Body of pancreas (tissue), 4 donors: ENCODE data around the gene PHRF1. TPM values are rescaled to one million over a fixed set of nuclear protein-coding genes. Genes with fewer than 3 reads are reported as not detected.

Source experiments
- ATAC-seq: fragments of 150-250 bp; one replicate; pipeline ENCODE4 v1.9.1; 2016
- DNase-seq, 4 donors: peaks; one replicate each; pipeline ENCODE4 v3.0.0-alpha.2; 2019
- H3K27ac ChIP-seq, 4 donors: fragments of 200-600 bp; sonication (generic); 1 replicate in 3 of 4; 2 replicates in 1 of 4; pipeline versions ENCODE4 v1.5.1 to v1.6.1; 2016 to 2019; ENCODE audit warnings: mild to moderate bottlenecking in 1 of 4, mixed read lengths in 1 of 4, moderate library complexity in 1 of 4
- H3K27me3 ChIP-seq, 2 donors: fragments of 200-600 bp; sonication (generic); one replicate each; pipeline ENCODE4 v1.6.0; 2016; ENCODE audit warnings: mild to moderate bottlenecking in 1 of 2
- H3K36me3 ChIP-seq, 2 donors: fragments of 200-600 bp; sonication (generic); replicated peaks in 1 of 2; 2 replicates each; pipeline ENCODE4 v1.5.1; 2016; ENCODE audit warnings: low read depth in 2 of 2; ENCODE audit not compliant: insufficient read depth in 1 of 2
- H3K4me1 ChIP-seq: fragments of 200-600 bp; sonication (generic); one replicate; pipeline ENCODE4 v1.6.0; 2016
- H3K4me3 ChIP-seq, 2 donors: fragments of 200-600 bp; sonication (generic); 1 replicate in 1 of 2; 2 replicates in 1 of 2; pipeline ENCODE4 v1.5.1; 2016 to 2019
- H3K9me3 ChIP-seq, 3 donors: fragments of 200-600 bp; sonication (generic); 1 replicate in 2 of 3; 2 replicates in 1 of 3; pipeline ENCODE4 v1.5.1; 2016
- CTCF ChIP-seq, 7 experiments: fragments of 450-650 bp in 4 of 7; fragments of 200-600 bp in 3 of 7; sonication (generic) in 3 of 7; IDR thresholded peaks; one replicate each; pipeline ENCODE4 v1.5.1; 2016 to 2019; ENCODE audit warnings: antibody characterized with exemption in 7 of 7
- POLR2A ChIP-seq, 3 donors: fragments of 450-650 bp; IDR thresholded peaks; one replicate each; pipeline ENCODE4 v1.6.1; 2016; ENCODE audit warnings: antibody characterized with exemption in 3 of 3, mild to moderate bottlenecking in 2 of 3
- WGBS, 2 donors: methylation state at CpG; one replicate each; pipeline ENCODE4 v1.1.5; 2017; 5-methylcytosine and 5-hydroxymethylcytosine counted together
- intact Hi-C: fragments of 100-400 bp; cut with DNase I; formaldehyde crosslinking; loops from one replicate; pipeline ENCODE4 v1.15.1; 2023
- total RNA-seq, 2 donors: library from RNA; depleted of rRNA; stranded (reverse); fragments of >200 nt; gene quantifications; one replicate each; pipeline ENCODE4 v1.1.0, GENCODE V29; 2016

PHRF1 gene
- total RNA-seq, 2 donors from 2014 or later, result 18.2 to 34.3 TPM

- ATAC-seq, result no peak
- Histone ChIP-seq H3K27ac (no peak overlapping the region), H3K27me3 (no peaks in the 10 kb centered on the region), H3K36me3 (no peaks in the 10 kb centered on the region), H3K4me3 (no peak overlapping the region), H3K4me1 (peaks cover 54% of the 10 kb centered on the region), H3K9me3 (no peaks in the 10 kb centered on the region)
- intact Hi-C loops, result no loop called here
- TF ChIP-seq POLR2A (IDR thresholded peaks at IDR 0.05), result no peak
- no peak for TF ChIP-seq CTCF (IDR thresholded peaks at IDR 0.05)
- 83% methylated on average over 9 to 12 of the region's 12 CpGs for WGBS, 2 donors
- DNase-seq, result no peak
Observed at GRCh38 chr11:563812-564578, 12.3 kb upstream of the PHRF1 start.

GRCh38 chr11:565921-566509 lies 10.3 kb upstream of the PHRF1 start:
- H3K36me3 ChIP-seq, result no peaks in the 10 kb centered on the region
- peaks cover 47% of the 10 kb centered on the region for H3K4me1 ChIP-seq
- no peak for DNase-seq
- no peaks in the 10 kb centered on the region for H3K27me3 ChIP-seq
- H3K9me3 ChIP-seq, result no peaks in the 10 kb centered on the region
- 80 to 87% methylated on average over 2 to 12 of the region's 12 CpGs for whole genome bisulfite sequencing, 2 donors
- TF ChIP-seq POLR2A (IDR thresholded peaks at IDR 0.05) (no peak), CTCF (IDR thresholded peaks at IDR 0.05) (no peak)
- no peak overlapping the region for H3K4me3 ChIP-seq
- H3K27ac ChIP-seq, result peak overlapping the region in 1 of 4 donors; percentile 11
- no peak for ATAC-seq
- intact Hi-C loops, result no loop called here

GRCh38 chr11:567011-567628 lies 9.2 kb upstream of the PHRF1 start:
- Histone ChIP-seq H3K36me3 (no peaks in the 10 kb centered on the region), H3K27ac (peak overlapping the region; percentile 41 to 81 (median 76)), H3K9me3 (no peaks in the 10 kb centered on the region), H3K4me3 (no peak overlapping the region), H3K4me1 (peaks cover 39% of the 10 kb centered on the region), H3K27me3 (no peaks in the 10 kb centered on the region)
- 87 to 88% methylated on average over 6 to 16 of the region's 18 CpGs for WGBS, 2 donors
- no peak for DNase-seq
- no peak for ATAC-seq
- TF ChIP-seq POLR2A (IDR thresholded peaks at IDR 0.05), result no peak
- TF ChIP-seq CTCF (IDR thresholded peaks at IDR 0.05), result no peak
- intact Hi-C loops, result no loop called here

- peak in 1 of 4 donors; percentile 29 for DNase-seq
Observed at GRCh38 chr11:567629-568292, 8.5 kb upstream of the PHRF1 start.

More at GRCh38 chr11:567629-568292, 8.5 kb upstream of the PHRF1 start:
- peaks cover 32% of the 10 kb centered on the region for H3K4me1 ChIP-seq
- H3K36me3 ChIP-seq, result no peaks in the 10 kb centered on the region
- no peaks in the 10 kb centered on the region for H3K27me3 ChIP-seq
- H3K4me3 ChIP-seq, result no peak overlapping the region
- TF ChIP-seq POLR2A (IDR thresholded peaks at IDR 0.05) (no peak), CTCF (IDR thresholded peaks at IDR 0.05) (no peak)
- no peak for ATAC-seq
- intact Hi-C loops, result no loop called here
- H3K9me3 ChIP-seq, result no peaks in the 10 kb centered on the region
- H3K27ac ChIP-seq, result peak overlapping the region; percentile 41 to 81 (median 76)
- WGBS, 2 donors, result 35 to 47% methylated on average over 5 to 29 of the region's 41 CpGs
